Endothelial cell of umbilical vein (primary cell): ENCODE data around the gene LCN6. TPM values are rescaled to one million over a fixed set of nuclear protein-coding genes. Genes with fewer than 3 reads are reported as not detected.

Experiments used
- BruUV-seq: library from RNA; stranded (reverse); fragments of 400-500 nt; replicated peaks from 2 replicates; lab custom pipeline; 2021; lab: Mats Ljungman, UMichigan
- CTCF ChIA-PET: fragments of 300-600, 350-600 bp; sonication (Branson Sonifier 250); formaldehyde crosslinking; loops from one replicate; lab custom pipeline; 2021; ENCODE audit warnings: antibody characterized with exemption, inconsistent platforms; lab: Charles Lee
- POLR2A ChIA-PET: fragments of 300-600, 350-600 bp; sonication (Branson Sonifier 250); formaldehyde crosslinking; loops from one replicate; lab custom pipeline; 2021; ENCODE audit warnings: antibody characterized with exemption, inconsistent platforms; lab: Charles Lee
- DNase-seq: peaks from one replicate; pipeline ENCODE4 v3.0.0-alpha.2; 2011; ENCODE audit warnings: low read depth, low spot score
- FAIRE-seq: peaks from 2 replicates; lab custom pipeline; 2011; peaks lifted over from hg19 to GRCh38; lab: Jason Lieb, UNC
- H2AFZ ChIP-seq: 2 replicates; pipeline ENCODE4 v1.6.0; 2012; ENCODE audit warnings: low read depth, low read length, control low read depth, inconsistent platforms
- H3K27ac ChIP-seq: 2 replicates; pipeline ENCODE4 v1.5.1; 2011; ENCODE audit warnings: low read depth, mild to moderate bottlenecking, control low read depth, low read length, moderate library complexity; ENCODE audit not compliant: insufficient read depth
- H3K27me3 ChIP-seq, 2 experiments: 2 replicates each; pipeline versions ENCODE4 v1.6.0 to v1.6.1; 2011; ENCODE audit warnings: low read length in 2 of 2, mixed read lengths in 1 of 2; ENCODE audit not compliant: control insufficient read depth in 2 of 2, insufficient read depth in 2 of 2
- H3K36me3 ChIP-seq, 2 experiments: 2 replicates in 1 of 2; 3 replicates in 1 of 2; pipeline ENCODE4 v1.5.1; 2011; ENCODE audit warnings: low read length in 2 of 2, mild to moderate bottlenecking in 1 of 2, moderate library complexity in 1 of 2; ENCODE audit not compliant: control insufficient read depth in 2 of 2, insufficient read depth in 2 of 2; ENCODE audit errors: extremely low read depth in 1 of 2
- H3K4me1 ChIP-seq: 3 replicates; pipeline ENCODE4 v1.5.1; 2011; ENCODE audit warnings: mild to moderate bottlenecking, low read length; ENCODE audit not compliant: control insufficient read depth, insufficient read depth; ENCODE audit errors: extremely low read depth
- H3K4me2 ChIP-seq: 2 replicates; pipeline ENCODE4 v1.6.1; 2011; ENCODE audit warnings: low read length, control low read depth, mixed read lengths; ENCODE audit not compliant: insufficient read depth
- H3K4me3 ChIP-seq, 3 experiments: fragments of 200-600 bp in 1 of 3; sonication (generic), shearing (Covaris generic) in 1 of 3; replicated peaks in 1 of 3; 2 replicates each; pipeline ENCODE4 v1.5.1; 2011 to 2016; ENCODE audit warnings: control low read depth in 3 of 3, low read length in 3 of 3, mild to moderate bottlenecking in 2 of 3, inconsistent platforms in 1 of 3, low read depth in 1 of 3, moderate library complexity in 1 of 3; ENCODE audit not compliant: insufficient read depth in 1 of 3
- H3K79me2 ChIP-seq: 2 replicates; pipeline ENCODE4 v1.6.0; 2012; ENCODE audit warnings: low read length, inconsistent platforms; ENCODE audit not compliant: control insufficient read depth, insufficient read depth
- H3K9ac ChIP-seq: replicated peaks from 2 replicates; pipeline ENCODE3; 2011; ENCODE audit warnings: low read length, control low read depth; ENCODE audit not compliant: insufficient read depth; ENCODE audit errors: extremely low read depth
- H3K9me1 ChIP-seq: replicated peaks from 3 replicates; pipeline ENCODE4 v1.6.0; 2011; ENCODE audit warnings: mild to moderate bottlenecking, low read length; ENCODE audit not compliant: control insufficient read depth, insufficient read depth; ENCODE audit errors: extremely low read depth
- H3K9me3 ChIP-seq: replicated peaks from 2 replicates; pipeline ENCODE4 v1.5.1; 2012; ENCODE audit warnings: low read length, inconsistent platforms; ENCODE audit not compliant: control insufficient read depth, insufficient read depth
- H4K20me1 ChIP-seq: replicated peaks from 2 replicates; pipeline ENCODE3; 2011; ENCODE audit warnings: mild to moderate bottlenecking, low read length; ENCODE audit not compliant: control insufficient read depth, insufficient read depth; ENCODE audit errors: extremely low read depth
- CTCF ChIP-seq, 2 donors: IDR thresholded peaks; 1 replicate in 1 of 2; 2 replicates in 1 of 2; pipeline ENCODE4 v1.5.1; 2011; ENCODE audit warnings: low read length in 2 of 2, mild to moderate bottlenecking in 2 of 2, moderate library complexity in 2 of 2, control low read depth in 1 of 2, inconsistent platforms in 1 of 2, low read depth in 1 of 2; ENCODE audit not compliant: insufficient read depth in 1 of 2; ENCODE audit errors: extremely low read depth in 1 of 2
- EZH2 ChIP-seq: IDR thresholded peaks from 2 replicates; pipeline ENCODE4 v1.6.1; 2012; ENCODE audit warnings: borderline replicate concordance, low read depth, mild to moderate bottlenecking, moderate library complexity, low read length, inconsistent platforms; ENCODE audit not compliant: severe bottlenecking
- FOS ChIP-seq: IDR thresholded peaks from 2 replicates; pipeline ENCODE4 v1.6.1; 2011; ENCODE audit warnings: mild to moderate bottlenecking, low read length, moderate library complexity, borderline replicate concordance; ENCODE audit not compliant: insufficient read depth
- GATA2 ChIP-seq: IDR thresholded peaks from 2 replicates; pipeline ENCODE4 v1.7.0; 2011; ENCODE audit warnings: low read depth, mild to moderate bottlenecking, moderate library complexity, mixed read lengths, low read length; ENCODE audit not compliant: insufficient read length, insufficient read depth
- JUN ChIP-seq: IDR thresholded peaks from 2 replicates; pipeline ENCODE4 v1.6.1; 2011; ENCODE audit warnings: borderline replicate concordance, low read depth; ENCODE audit not compliant: insufficient read length, insufficient read depth
- MYC ChIP-seq: IDR thresholded peaks from one replicate; pipeline ENCODE4 v1.6.1; 2011; ENCODE audit warnings: mild to moderate bottlenecking, low read depth, low read length
- POLR2A ChIP-seq: IDR thresholded peaks from 2 replicates; pipeline ENCODE4 v1.6.1; 2012; ENCODE audit warnings: low read depth, mild to moderate bottlenecking, control low read depth, low read length
- POLR2AphosphoS5 ChIP-seq: IDR thresholded peaks from 2 replicates; pipeline ENCODE4 v1.6.1; 2012; ENCODE audit warnings: low read depth, mild to moderate bottlenecking, control low read depth, low read length, moderate library complexity; ENCODE audit not compliant: insufficient read depth
- dilution Hi-C: fragments of 300-500 bp; cut with MboI; formaldehyde crosslinking; loops from one replicate; pipeline ENCODE4 v1.15.0; 2019; ENCODE audit warnings: low sequenced_read_pairs; ENCODE audit not compliant: extremely low pct_ligation_motif_present
- intact Hi-C: fragments of 100-400 bp; cut with micrococcal nuclease; formaldehyde crosslinking; loops from one replicate; pipeline ENCODE4 v1.10.0; 2022
- polyA plus RNA-seq, 4 experiments: library from polyadenylated mRNA; depleted of rRNA in 3 of 4; stranded (reverse) in 3 of 4; unstranded in 1 of 4; fragments of >200 nt; gene quantifications; 2 replicates each; pipeline versions ENCODE4 v1.2.1 to v1.2.3, GENCODE V29; 2011 to 2012; ENCODE audit warnings: missing spikeins in 1 of 4
- total RNA-seq: library from RNA; stranded (reverse); gene quantifications from 2 replicates; pipeline ENCODE4 v1.2.3, GENCODE V29; 2021
- TF ChIP-seq, protein P1 (sequence below): IDR thresholded peaks from 2 replicates; pipeline ENCODE4 v1.6.1; 2011; ENCODE audit not compliant: insufficient read depth, insufficient read length

The LCN6 gene
- total and polyA plus RNA-seq, 2 donors (not counting 3 experiments of a cell fraction or from before 2014, with no cell fraction given) = 0.17 TPM; not detected in 1

DNA sequence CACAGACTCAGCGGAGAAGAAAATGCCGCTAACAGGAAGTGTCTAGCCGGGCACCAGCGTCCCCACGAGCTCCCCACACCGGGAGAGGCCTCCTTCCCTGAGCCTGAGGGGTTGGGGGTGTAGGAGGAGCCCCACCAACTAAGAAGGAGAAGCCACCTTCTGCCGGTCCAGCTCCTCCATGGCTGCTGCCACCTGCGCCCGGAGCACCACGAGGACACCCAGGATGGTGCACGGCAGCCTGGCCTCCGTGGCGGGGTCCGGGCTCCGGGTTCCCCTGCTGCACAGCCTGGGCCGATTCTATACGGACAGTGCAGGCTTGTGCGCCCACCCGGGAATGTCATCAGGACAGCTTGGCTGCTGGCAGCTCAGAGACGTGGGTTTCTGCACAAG lies 9.4 kb upstream of the LCN6 start:
- H3K9ac ChIP-seq = no peak overlapping the region
- H2AFZ ChIP-seq = no peak overlapping the region
- H3K4me2 ChIP-seq = no peak overlapping the region
- no peak overlapping the region for H3K4me3 ChIP-seq
- DNase-seq (no peak), FAIRE-seq (no peak)
- H3K79me2 ChIP-seq = no peaks in the 10 kb centered on the region
- intact Hi-C loops = no loop called here
- ChIA-PET POLR2A (no interaction called here), CTCF (interaction anchor here (1.2 to 1.4 kb wide), 3 partner anchors 11 to 30 kb away, joined by 3 to 10 read pairs (median 5); no protein-coding TSS in a partner anchor)
- H4K20me1 ChIP-seq = no peaks in the 10 kb centered on the region
- BruUV-seq = no TSS peak
- H3K27me3 ChIP-seq = no peaks in the 10 kb centered on the region
- dilution Hi-C loops = no loop called here
- H3K9me3 ChIP-seq = no peaks in the 10 kb centered on the region
- H3K36me3 ChIP-seq = no peaks in the 10 kb centered on the region
- H3K27ac ChIP-seq = no peak overlapping the region
- H3K9me1 ChIP-seq = no peaks in the 10 kb centered on the region
- TF ChIP-seq POLR2A (no peak), GATA2 (no peak), FOS (no peak), CTCF (IDR thresholded peaks at IDR 0.05; ENCODE audit: extremely low read depth in 1 of 2, insufficient read depth in 1 of 2, low read depth in 1 of 2, low read length in 2 of 2) (no peak), JUN (no peak), EZH2 (no peak), POLR2AphosphoS5 (no peak), MYC (no peak)
- TF ChIP-seq, protein P1, sequence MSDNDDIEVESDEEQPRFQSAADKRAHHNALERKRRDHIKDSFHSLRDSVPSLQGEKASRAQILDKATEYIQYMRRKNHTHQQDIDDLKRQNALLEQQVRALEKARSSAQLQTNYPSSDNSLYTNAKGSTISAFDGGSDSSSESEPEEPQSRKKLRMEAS = no peak
- H3K4me1 ChIP-seq = no peaks in the 10 kb centered on the region
